Loucy (cell line): ENCODE results near the gene CUEDC2.
A peak's percentile ranks its signal among the peaks of the same experiment; 100 is the strongest.

Source experiments
- H2AFZ ChIP-seq: fragments of 200-600 bp; sonication (generic); 2 replicates; pipeline ENCODE4 v1.6.0; 2016; ENCODE audit warnings: antibody characterized with exemption, mild to moderate bottlenecking, low read length, moderate library complexity
- H3F3A ChIP-seq: fragments of 200-600 bp; 2 replicates; pipeline ENCODE4 v1.6.0; 2016; ENCODE audit warnings: antibody characterized with exemption, low read depth, mild to moderate bottlenecking
- H3K27me3 ChIP-seq: fragments of 200-600 bp; sonication (generic); 2 replicates; pipeline ENCODE4 v1.6.1; 2014; ENCODE audit warnings: low read length, mild to moderate bottlenecking; ENCODE audit not compliant: insufficient read depth, poor library complexity, severe bottlenecking
- H3K36me3 ChIP-seq: fragments of 200-600 bp; sonication (generic); 2 replicates; pipeline ENCODE4 v1.6.1; 2016; ENCODE audit warnings: low read length; ENCODE audit not compliant: insufficient read depth
- H3K4me1 ChIP-seq: fragments of 200-600 bp; sonication (generic); 2 replicates; pipeline ENCODE4 v1.5.1; 2014; ENCODE audit warnings: low read length, mild to moderate bottlenecking; ENCODE audit not compliant: insufficient read depth, poor library complexity, severe bottlenecking
- H3K4me2 ChIP-seq: fragments of 200-600 bp; sonication (generic); 2 replicates; pipeline ENCODE4 v1.6.0; 2014; ENCODE audit warnings: antibody characterized with exemption, low read length, low read depth, mild to moderate bottlenecking; ENCODE audit not compliant: poor library complexity, severe bottlenecking
- H3K4me3 ChIP-seq: fragments of 200-600 bp; sonication (generic); 2 replicates; pipeline ENCODE4 v1.5.1; 2014; ENCODE audit warnings: low read length, mild to moderate bottlenecking, mixed read lengths; ENCODE audit not compliant: poor library complexity, severe bottlenecking
- H3K79me2 ChIP-seq: fragments of 200-600 bp; sonication (generic); 2 replicates; pipeline ENCODE4 v1.6.1; 2014; ENCODE audit warnings: low read length; ENCODE audit not compliant: insufficient read depth
- H3K9ac ChIP-seq: fragments of 200-600 bp; sonication (generic); 2 replicates; pipeline ENCODE4 v1.6.0; 2014; ENCODE audit warnings: mild to moderate bottlenecking, low read depth, low read length, moderate library complexity; ENCODE audit not compliant: poor library complexity, severe bottlenecking
- H3K9me2 ChIP-seq: fragments of 200-600 bp; sonication (generic); replicated peaks from 2 replicates; pipeline ENCODE4 v1.6.1; 2016; ENCODE audit warnings: low read depth, low read length, mixed read lengths
- H3K9me3 ChIP-seq: fragments of 200-600 bp; sonication (generic); 2 replicates; pipeline ENCODE4 v1.6.1; 2014; ENCODE audit warnings: mild to moderate bottlenecking, antibody characterized with exemption, low read length, low read depth; ENCODE audit not compliant: insufficient read depth
- H4K20me1 ChIP-seq: fragments of 200-600 bp; sonication (generic); 2 replicates; pipeline ENCODE4 v1.6.0; 2014; ENCODE audit warnings: antibody characterized with exemption, low read length, mild to moderate bottlenecking; ENCODE audit not compliant: insufficient read depth, poor library complexity, severe bottlenecking
- EZH2phosphoT487 ChIP-seq: fragments of 200-600 bp; IDR thresholded peaks from 2 replicates; pipeline ENCODE4 v1.6.1; 2018; ENCODE audit warnings: antibody characterized with exemption, mild to moderate bottlenecking, moderate library complexity, borderline replicate concordance
- TF ChIP-seq, protein P1 (sequence below): fragments of 200-600 bp; sonication (generic); conservative IDR thresholded peaks from 2 replicates; pipeline ENCODE4 v1.5.1; 2014; ENCODE audit warnings: mild to moderate bottlenecking, antibody characterized with exemption, low read length

Gene CUEDC2

DNA sequence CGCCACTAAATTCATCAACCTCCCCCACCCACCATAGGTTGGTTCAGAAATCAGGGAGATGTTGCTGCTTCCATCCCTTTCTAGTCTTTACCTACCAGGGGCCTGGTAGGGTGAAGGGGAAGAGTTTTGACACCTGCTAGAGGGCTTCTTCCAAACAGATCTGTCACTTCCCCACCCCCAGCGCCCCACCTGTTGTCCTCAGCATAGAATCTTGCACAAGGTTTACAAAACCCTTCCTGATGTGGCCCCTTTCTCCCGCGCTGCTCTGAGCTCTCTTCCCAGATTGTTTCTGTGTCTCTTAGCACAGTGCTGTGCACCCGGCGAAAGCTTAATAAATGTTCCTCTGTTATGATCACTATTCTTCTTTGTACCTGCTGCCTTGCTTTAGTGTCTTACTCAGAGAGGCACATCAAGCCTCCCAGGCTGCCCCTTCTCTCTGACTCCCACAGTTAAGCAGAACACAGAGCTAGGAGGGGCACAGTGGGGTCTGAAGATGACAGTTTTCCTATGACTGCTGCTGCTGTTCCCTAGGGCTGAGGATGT lies 30.2 kb upstream of the CUEDC2 start:
- no peaks in the 10 kb centered on the region for H3K9me2 ChIP-seq
- H3K27me3 ChIP-seq = no peaks in the 10 kb centered on the region
- no peak overlapping the region for H3K4me3 ChIP-seq
- H4K20me1 ChIP-seq = no peaks in the 10 kb centered on the region
- H3K36me3 ChIP-seq = no peaks in the 10 kb centered on the region
- H3K79me2 ChIP-seq = no peaks in the 10 kb centered on the region
- no peak for TF ChIP-seq EZH2phosphoT487
- TF ChIP-seq, protein P1, sequence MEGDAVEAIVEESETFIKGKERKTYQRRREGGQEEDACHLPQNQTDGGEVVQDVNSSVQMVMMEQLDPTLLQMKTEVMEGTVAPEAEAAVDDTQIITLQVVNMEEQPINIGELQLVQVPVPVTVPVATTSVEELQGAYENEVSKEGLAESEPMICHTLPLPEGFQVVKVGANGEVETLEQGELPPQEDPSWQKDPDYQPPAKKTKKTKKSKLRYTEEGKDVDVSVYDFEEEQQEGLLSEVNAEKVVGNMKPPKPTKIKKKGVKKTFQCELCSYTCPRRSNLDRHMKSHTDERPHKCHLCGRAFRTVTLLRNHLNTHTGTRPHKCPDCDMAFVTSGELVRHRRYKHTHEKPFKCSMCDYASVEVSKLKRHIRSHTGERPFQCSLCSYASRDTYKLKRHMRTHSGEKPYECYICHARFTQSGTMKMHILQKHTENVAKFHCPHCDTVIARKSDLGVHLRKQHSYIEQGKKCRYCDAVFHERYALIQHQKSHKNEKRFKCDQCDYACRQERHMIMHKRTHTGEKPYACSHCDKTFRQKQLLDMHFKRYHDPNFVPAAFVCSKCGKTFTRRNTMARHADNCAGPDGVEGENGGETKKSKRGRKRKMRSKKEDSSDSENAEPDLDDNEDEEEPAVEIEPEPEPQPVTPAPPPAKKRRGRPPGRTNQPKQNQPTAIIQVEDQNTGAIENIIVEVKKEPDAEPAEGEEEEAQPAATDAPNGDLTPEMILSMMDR = no peak
- no peak overlapping the region for H2AFZ ChIP-seq
- no peaks in the 10 kb centered on the region for H3K9me3 ChIP-seq
- peak overlapping the region; percentile 98 for H3K4me2 ChIP-seq
- peaks cover 16% of the 10 kb centered on the region for H3K4me1 ChIP-seq
- no peaks in the 10 kb centered on the region for H3F3A ChIP-seq
- H3K9ac ChIP-seq = no peak overlapping the region

DNA sequence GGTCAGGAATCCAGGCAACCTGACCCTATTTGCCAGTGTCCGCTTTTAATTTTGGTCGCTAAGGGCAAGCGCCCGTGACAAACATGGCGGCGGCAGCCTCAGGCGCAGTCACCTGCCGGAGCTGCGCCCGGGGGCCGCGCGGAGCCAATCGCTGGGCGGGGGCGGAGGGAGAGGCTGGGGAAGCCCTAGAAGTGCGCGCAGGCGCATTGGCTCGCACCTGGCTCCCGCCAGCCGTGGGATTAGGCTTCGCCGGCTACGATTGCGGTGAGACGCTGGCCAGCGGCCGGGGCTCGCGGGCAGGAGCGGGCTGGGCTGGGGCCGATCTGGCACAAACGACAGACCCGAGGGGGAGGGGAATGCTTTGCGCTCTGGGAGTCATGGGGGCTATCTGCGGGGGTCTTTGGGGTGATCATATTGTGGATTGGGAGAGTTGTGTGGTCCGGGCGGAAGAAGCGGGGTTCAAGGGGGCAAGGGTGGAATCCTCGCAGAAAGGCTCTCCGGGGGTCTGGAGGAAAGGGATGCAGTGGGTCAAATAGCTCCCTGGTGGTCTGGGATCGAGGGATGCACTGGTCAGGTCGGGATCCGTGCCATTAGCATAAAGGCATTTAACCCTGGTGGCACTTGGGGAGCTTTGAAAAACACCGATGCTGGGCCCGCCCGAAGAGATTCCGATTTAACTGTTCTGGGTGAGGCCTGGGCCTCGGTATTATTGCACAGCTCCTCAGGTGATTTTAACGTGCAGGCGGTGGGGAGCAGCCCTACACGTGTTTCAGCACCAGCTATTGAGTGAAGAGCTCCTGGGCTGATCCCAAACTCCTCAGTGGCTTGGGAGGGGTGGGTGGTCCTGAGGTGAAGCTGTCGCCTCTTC lies 29.0 kb upstream of the CUEDC2 start:
- Histone ChIP-seq H3K4me3 (peak overlapping the region; percentile 87), H3K9me2 (no peaks in the 10 kb centered on the region), H3K27me3 (no peaks in the 10 kb centered on the region), H3K9me3 (no peaks in the 10 kb centered on the region), H3K4me2 (peak overlapping the region; percentile 98), H3K79me2 (no peaks in the 10 kb centered on the region), H3F3A (no peaks in the 10 kb centered on the region), H2AFZ (peak overlapping the region; percentile 99), H3K36me3 (no peaks in the 10 kb centered on the region), H4K20me1 (no peaks in the 10 kb centered on the region), H3K4me1 (peaks cover 16% of the 10 kb centered on the region), H3K9ac (peak overlapping the region; percentile 69)
- TF ChIP-seq, protein P1 = no peak
- TF ChIP-seq EZH2phosphoT487 = no peak

DNA sequence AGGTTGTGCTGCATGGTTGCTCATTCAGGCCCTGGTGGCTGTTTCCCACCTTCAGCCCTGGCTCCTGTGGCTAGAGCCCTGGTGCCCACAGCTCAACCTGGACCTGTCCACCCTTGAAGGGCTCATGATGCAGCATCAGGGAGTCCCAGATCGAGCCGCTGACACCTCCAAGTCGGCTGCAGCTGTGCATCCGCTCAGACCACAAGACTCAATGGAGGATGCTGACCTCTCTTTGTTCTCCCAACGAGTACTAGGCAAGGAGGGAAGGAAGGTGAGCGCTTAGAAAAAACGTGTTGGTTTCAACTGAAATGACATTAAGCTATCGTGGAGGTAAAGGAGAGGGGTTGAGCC lies 28.4 kb upstream of the CUEDC2 start:
- Histone ChIP-seq H3K79me2 (no peaks in the 10 kb centered on the region), H2AFZ (peak overlapping the region; percentile 99), H3K4me1 (peaks cover 16% of the 10 kb centered on the region), H3K9me2 (no peaks in the 10 kb centered on the region), H3K4me2 (peak overlapping the region; percentile 98), H4K20me1 (no peaks in the 10 kb centered on the region), H3K4me3 (peak overlapping the region; percentile 87), H3F3A (no peaks in the 10 kb centered on the region), H3K27me3 (no peaks in the 10 kb centered on the region), H3K36me3 (no peaks in the 10 kb centered on the region; the same call in 1 of the 2 replicates), H3K9ac (peak overlapping the region; percentile 69), H3K9me3 (no peaks in the 10 kb centered on the region)
- TF ChIP-seq EZH2phosphoT487 = no peak
- TF ChIP-seq, protein P1 = no peak
